HG03521 (cell line): ENCODE measurements around the gene SF3A1.
A peak's percentile ranks its signal among the peaks of the same experiment; 100 is the strongest.

Source experiments
- ATAC-seq: cut with Tn5 transposase; IDR thresholded peaks from one replicate; pipeline ENCODE4 v1.9.1; 2021; ENCODE audit warnings: mild to moderate bottlenecking, moderate library complexity; ENCODE audit not compliant: unreplicated experiment

Gene SF3A1

DNA sequence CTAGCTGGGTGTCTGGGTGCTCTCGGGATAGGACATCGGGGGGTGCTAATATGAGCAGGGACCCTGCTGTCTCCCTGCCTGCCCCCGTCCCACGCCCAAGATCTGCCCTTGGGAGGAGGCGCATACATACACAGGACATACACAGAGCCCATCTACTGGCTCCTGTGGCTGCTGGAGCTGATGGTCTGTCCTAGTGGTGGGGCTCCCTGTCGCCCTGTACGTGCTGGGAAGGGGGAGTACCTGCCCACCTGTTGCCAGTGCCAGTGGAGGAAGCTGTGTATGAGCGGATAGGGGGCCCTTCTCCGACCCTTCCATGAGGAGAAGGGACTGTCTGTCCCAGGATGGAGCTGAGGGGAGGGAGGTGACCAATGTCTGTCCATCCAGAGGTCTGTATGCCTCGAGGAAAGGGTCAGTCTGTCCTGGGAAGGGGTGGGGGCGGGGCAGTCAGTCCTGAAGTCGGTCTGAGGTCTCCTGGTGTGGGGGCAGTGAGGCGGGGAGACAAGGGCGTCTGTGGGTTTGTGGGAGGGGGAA is 30.9 kb downstream of the SF3A1 start:
- no peak for ATAC-seq

GRCh38 chr22:30325065-30325720 is 31.5 kb downstream of the SF3A1 start:
- ATAC-seq, result no peak

- no peak for ATAC-seq
Measured at GRCh38 chr22:30324014-30324730, 32.5 kb downstream of the SF3A1 start.

- no peak for ATAC-seq
Measured at GRCh38 chr22:30323246-30323645, 33.4 kb downstream of the SF3A1 start.

GRCh38 chr22:30321461-30321860 is 35.2 kb downstream of the SF3A1 start:
- ATAC-seq, result no peak

DNA sequence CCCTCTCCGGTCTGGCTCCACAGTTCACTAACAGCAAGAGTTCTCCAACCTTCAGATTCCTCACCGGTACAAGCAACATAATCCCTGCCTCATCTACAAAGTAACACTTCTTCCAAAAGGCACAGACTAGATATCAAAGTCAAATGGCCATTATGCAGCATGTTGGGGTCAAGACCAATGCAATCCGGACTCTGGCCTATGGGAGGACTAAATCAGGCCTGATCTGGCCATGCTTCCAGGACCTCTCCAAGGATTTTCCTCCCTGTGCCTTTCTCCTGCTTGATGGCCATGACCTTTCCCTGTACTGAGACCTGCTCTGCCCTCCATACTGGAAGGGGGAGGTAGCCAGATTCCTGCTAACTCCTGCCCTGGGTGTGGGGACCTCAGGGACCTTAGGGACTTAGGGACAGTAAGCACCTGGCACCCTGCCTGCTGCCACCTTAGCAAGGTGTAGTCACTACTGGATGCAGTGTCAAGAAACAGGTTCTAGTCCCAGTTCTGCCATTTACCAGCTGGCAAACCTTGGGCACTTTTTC is 36.6 kb downstream of the SF3A1 start:
- ATAC-seq, result no peak

- no peak for ATAC-seq
Measured at GRCh38 chr22:30318799-30319419, 37.8 kb downstream of the SF3A1 start.

DNA sequence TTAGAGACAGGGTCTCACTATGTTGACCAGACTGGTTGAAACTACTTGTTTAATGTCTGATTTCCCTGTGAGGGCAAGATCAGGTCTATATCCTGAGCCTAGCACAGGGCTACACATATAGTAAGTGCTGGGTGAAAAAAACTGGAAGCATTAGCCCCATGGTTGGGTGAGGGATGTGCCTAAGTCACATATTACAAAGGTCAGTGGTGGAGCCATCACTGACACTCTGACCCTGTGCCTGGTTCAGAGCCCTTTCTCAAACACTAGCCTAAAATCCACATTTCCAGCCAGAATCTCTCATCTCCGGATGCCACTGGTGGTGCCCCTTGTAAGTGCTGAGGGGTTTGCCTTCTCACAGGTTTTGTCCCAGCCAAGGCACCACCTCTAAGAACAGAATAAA is 38.9 kb downstream of the SF3A1 start:
- no peak for ATAC-seq

GRCh38 chr22:30315962-30316576 is 40.6 kb downstream of the SF3A1 start:
- ATAC-seq, result no peak

- no peak for ATAC-seq
Measured at GRCh38 chr22:30314915-30315314, 41.8 kb downstream of the SF3A1 start.

DNA sequence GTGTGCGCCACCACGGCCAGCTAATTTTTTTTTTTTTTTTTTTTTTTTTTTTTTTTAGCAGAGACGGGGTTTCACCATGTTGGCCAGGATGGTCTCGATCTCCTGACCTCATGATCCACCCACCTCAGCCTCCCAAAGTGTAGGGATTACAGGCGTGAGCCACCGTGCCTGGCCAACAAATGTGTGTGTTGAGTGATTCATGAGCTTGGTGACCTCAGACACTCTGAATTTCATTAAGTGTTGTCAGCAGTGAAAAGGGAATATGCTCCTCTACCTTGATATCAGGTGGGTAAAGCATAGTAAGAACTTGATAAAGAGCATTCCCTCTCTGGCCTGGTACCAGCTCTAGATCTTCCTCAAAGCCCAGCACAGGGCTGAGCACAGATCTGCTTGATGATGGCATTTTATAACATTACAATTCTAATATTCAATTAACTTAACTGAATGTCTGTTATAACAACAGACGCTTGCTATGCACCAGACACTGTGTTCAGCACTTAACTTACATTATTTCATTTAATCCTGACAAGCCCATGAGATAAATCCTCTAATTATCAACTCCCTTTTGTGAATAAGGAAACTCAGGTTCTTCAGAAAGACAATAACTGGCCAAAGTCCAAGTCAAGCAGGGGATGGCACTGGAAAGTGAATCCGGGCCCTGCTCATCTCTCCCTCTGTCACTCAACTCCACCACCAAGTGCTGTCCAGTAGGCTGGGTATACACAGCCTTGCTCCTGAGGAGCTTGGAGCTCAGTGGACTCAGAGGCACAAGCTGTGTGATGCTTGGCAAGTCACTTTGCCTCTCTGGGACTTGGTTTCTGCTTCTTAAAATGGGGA is 42.9 kb downstream of the SF3A1 start:
- ATAC-seq, result no peak

- ATAC-seq, result no peak
Measured at GRCh38 chr22:30312053-30312452, 44.6 kb downstream of the SF3A1 start.

DNA sequence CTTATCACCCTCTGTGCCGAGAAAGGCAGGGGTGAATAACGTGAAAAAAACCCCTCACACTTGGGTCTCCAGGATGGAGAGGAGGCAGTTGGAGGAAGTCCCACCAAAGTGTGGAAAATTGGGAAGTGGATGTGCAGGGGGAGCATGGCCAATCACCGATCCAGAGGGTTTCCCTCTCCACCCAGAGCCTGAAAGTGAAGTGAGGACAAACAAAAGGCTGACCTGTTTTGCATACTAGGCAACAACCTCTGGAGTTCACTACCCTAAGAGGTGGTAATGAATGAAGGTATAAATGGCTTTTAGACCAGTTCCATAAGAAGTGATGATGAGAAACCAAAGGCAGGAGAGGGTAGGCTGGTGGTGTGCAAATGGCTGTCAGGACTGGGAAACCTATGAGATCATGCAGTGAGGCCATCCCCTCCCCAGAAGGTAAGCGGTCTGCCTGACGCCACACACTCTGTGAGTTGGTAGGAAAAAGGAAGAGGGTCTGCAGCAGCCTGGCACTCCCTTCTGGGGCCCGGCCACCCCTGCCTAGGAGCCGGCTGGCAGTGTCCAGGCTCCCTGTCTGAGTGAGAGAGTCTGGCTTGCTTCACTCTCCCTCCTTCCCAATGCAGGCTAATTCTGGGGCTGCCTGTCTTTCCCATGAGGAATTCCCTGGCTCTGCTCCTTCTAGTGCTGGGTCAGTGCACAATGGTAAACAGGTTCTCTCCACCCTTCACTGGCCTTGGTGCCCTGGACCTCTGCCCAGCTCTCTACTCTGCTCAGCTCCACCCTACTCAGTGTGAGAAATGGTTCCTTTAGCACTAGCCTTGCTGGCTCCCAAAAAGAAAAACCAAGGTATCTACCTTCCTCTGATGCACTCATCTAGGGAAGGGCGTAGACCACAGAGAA is 45.6 kb downstream of the SF3A1 start:
- no peak for ATAC-seq

DNA sequence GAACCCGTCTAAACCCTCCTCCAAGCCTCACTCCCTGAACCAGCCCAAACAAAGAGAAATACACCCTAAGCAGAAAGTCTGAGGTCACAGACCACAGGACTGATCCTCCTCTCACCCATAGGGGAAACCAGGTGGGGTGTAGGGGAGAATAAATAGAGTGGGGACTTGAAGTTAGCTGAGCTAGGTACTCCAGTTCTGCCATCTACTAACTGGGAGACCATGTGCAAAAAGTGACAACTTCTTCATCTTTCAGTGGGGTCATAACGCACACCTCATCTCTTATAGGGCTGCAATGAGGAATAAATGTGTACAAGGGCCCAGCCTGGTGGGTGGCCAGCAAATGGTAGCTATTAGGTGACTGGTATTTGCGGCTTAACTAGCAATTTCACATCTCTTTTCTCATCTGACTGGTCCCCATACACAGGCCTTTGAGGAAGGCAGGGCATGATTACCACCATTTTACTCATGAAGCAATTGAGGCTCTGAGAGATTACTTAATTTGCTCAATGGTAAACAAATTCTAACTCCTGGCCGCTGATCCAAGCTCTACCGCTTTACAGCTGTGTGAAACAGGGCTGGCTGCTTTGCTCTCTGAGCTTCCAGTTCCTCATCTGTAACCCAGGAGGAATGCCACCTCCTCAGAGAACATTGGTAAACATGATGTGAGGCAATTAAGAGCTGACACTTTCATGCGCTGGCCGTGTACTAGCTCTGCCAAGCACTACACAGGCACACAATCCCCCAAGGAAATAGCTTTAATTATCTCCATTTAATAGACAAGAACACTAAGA is 46.5 kb downstream of the SF3A1 start:
- ATAC-seq, result peak; percentile 40

GRCh38 chr22:30308518-30309230 is 48.0 kb downstream of the SF3A1 start:
- no peak for ATAC-seq

DNA sequence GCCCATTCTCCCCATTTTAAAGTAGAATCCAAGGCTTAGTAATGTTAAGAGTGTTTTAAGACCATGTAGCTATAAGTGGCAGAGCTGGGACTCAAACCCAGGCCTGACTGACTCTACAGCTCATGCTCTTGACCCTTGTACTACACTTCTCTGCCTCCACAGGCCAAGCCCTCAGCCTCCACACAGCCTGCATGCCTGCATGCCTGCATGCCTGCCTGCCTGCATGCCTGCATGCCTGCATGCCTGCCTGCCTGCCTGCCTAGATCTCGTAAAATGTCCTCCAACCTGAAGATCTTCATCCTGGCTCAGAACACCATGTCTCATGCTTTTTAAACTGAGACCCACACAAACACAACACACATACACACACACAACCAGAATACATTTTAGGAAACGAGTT is 48.6 kb downstream of the SF3A1 start:
- ATAC-seq, result no peak

DNA sequence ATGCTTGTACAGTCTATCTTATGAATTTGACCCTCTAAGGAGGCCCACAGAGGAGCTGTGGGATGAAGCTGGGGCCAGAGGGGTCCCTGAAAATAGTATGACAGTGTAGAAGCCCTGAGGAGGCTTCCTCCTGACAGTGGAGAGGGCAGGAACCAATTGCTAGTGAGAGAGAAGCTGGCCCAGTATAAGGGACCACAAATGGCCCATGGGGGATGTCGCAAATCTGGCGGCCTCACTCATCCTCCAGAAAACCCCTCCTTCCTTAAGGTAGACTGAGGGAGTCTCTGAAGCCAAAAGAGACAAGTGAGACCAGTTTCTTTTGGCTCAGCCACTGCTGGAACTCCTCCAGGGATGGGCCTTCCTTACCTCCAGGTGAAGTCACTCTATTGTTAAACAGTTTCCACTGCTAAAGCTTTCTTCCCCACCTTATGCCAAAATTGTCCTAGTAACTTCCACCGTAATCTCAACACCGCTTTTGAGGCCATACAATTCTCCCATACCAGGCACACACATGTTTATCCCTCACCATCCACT is 49.6 kb downstream of the SF3A1 start:
- no peak for ATAC-seq

DNA sequence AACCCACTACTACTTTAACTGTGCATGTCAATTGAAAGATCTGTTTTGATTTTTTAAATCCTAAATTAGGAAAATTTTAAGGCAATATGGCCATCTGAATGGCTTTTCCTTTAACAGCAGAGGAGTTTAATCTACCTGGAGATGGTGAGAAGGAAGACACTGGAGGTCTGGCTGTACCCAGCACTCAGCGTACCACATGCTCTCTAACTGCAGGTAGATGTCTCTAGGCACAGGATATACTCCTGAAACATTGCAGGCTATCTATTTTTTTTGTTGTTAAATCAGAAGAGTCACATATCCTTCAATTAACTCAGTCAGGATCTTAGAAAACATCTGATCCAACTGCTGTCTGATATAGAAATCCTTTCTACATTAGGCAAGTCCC is 50.1 kb downstream of the SF3A1 start:
- ATAC-seq, result no peak
